HUES64 (cell line): ENCODE measurements around the gene ITGB2.
A peak's percentile ranks its signal among the peaks of the same experiment; 100 is the strongest.

Experiments
- H3K27ac ChIP-seq: 2 replicates; pipeline ENCODE4 v1.7.0; 2013; ENCODE audit warnings: low read depth, low read length, inconsistent platforms
- H3K27me3 ChIP-seq: 2 replicates; pipeline ENCODE4 v1.6.1; 2013; ENCODE audit warnings: mild to moderate bottlenecking, low read length; ENCODE audit not compliant: insufficient read depth
- H3K36me3 ChIP-seq: 2 replicates; pipeline ENCODE4 v1.6.1; 2013; ENCODE audit warnings: mild to moderate bottlenecking, low read length; ENCODE audit not compliant: insufficient read depth
- H3K4me1 ChIP-seq: 2 replicates; pipeline ENCODE4 v1.6.1; 2013; ENCODE audit warnings: mild to moderate bottlenecking, low read length, moderate library complexity; ENCODE audit not compliant: insufficient read depth
- H3K4me3 ChIP-seq: 2 replicates; pipeline ENCODE4 v1.5.1; 2013; ENCODE audit warnings: mild to moderate bottlenecking, low read length, moderate library complexity
- H3K9ac ChIP-seq: 2 replicates; pipeline ENCODE4 v1.6.1; 2013; ENCODE audit warnings: mild to moderate bottlenecking, low read depth, low read length
- H3K9me3 ChIP-seq: 2 replicates; pipeline ENCODE4 v1.6.1; 2013; ENCODE audit warnings: low read depth, low read length; ENCODE audit not compliant: insufficient read depth
- WGBS: fragments of 150-250, 120-280 bp; methylation state at CpG from one replicate; pipeline ENCODE4 v1.1.7; 2013; ENCODE audit warnings: missing lambda C conversion rate; 5-methylcytosine and 5-hydroxymethylcytosine counted together

The ITGB2 gene

DNA sequence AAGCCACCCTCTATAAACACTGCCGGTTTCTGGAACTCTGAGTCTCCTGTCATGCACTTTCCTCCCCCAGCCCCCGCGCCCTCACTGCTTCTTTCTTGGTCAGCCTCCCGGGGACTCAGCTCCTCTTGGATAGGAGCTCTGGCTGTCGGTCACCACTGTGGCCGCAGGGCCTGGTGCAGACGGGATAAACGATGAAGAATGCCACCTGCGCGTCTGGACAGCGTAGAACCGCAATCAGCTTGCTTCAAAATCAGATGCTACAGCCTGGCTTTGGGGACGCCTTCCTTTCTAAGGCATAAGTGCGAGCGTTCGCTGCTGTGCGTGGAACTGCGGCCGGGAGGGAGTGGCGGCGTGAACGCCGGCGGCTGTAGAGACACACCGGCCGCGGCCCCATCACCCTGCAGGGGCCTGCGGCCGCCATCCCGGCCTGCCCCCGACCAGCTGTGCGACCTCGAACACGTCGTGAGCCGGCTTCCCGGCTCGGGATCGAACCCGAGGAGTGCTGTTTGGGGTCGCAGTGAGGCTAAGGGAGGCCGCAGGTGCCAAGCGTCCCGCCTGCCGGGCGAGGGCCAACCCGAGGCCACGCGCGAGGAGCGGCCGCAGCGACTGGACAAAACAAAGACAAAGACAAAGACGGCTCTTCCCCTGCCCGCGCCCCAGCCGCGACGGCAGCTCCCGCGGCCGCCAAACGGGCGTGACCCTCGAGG is 47.9 kb downstream of the ITGB2 start:
- peak overlapping the region; percentile 74 for H3K27ac ChIP-seq
- under 1% methylated on average over 65 of the region's 65 CpGs for WGBS
- H3K9ac ChIP-seq: peak overlapping the region; percentile 88
- no peaks in the 10 kb centered on the region for H3K36me3 ChIP-seq
- peaks cover 33% of the 10 kb centered on the region for H3K4me1 ChIP-seq
- no peaks in the 10 kb centered on the region for H3K9me3 ChIP-seq
- peak overlapping the region; percentile 87 for H3K4me3 ChIP-seq
- H3K27me3 ChIP-seq: peaks cover 27% of the 10 kb centered on the region

DNA sequence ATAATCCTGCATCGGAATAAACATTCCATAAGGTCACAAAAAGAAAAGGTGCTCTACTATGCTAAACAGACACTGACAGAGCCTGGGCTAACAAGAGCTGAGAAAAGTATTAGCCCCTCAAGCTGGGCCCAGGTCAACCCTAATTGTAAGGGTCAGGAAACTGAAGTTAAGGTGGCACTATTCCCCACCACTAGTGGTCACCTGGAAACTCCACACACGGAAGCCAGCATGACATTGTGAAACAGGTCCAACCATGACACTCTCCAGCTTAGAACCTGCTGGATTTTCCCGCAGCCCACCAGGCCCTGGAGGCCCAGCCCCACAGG is 48.4 kb downstream of the ITGB2 start:
- Histone ChIP-seq H3K4me1 (peaks cover 39% of the 10 kb centered on the region), H3K4me3 (peak overlapping the region; percentile 87), H3K27me3 (peaks cover 27% of the 10 kb centered on the region), H3K9me3 (no peaks in the 10 kb centered on the region), H3K9ac (peak overlapping the region; percentile 88; the same call in 1 of the 2 replicates), H3K36me3 (0 out of 2 replicates have a peak, but pooled peaks cover under 1% of the 10 kb centered on the region), H3K27ac (no peak overlapping the region)
- 19% methylated on average over 3 of the region's 3 CpGs for WGBS

DNA sequence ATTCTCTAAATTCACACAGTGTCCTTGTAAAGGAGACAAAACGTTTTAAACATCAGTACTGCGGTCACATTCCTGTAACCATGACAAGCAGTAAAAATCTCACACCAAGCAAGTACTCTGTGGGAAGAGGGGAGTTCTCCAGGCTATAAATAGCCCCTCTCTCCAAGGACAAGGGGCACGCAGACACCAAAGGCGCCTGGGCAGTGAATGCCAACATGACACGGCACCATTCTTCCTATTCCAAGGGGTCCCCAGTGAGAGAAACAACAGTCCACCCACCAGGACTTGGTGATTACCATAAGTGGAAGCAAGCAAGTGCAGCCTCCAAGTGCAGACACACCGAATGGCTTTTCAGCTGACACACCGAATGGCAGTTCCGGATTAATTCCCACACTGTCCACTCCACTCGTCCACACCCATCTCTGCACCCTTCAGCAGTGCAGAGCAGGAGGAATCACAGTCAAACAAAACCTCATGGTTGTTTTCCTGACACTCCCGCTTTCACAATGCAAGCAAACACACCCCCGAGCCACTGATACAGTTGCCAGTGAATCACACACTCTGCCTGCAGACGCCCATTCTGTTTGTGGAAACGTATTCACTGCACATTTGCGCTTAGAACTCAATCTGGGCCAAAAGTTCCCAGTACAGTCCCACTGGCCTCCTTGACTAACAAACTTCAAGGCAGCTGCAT is 49.0 kb downstream of the ITGB2 start:
- peak overlapping the region; percentile 87 for H3K4me3 ChIP-seq
- H3K9me3 ChIP-seq: no peaks in the 10 kb centered on the region
- H3K36me3 ChIP-seq: 0 out of 2 replicates have a peak, but pooled peaks cover 3% of the 10 kb centered on the region
- peaks cover 44% of the 10 kb centered on the region for H3K4me1 ChIP-seq
- no peak overlapping the region for H3K27ac ChIP-seq
- H3K9ac ChIP-seq: no peak overlapping the region; the same call in 1 of the 2 replicates
- peaks cover 25% of the 10 kb centered on the region for H3K27me3 ChIP-seq
- WGBS: 72% methylated on average over 14 of the region's 14 CpGs

DNA sequence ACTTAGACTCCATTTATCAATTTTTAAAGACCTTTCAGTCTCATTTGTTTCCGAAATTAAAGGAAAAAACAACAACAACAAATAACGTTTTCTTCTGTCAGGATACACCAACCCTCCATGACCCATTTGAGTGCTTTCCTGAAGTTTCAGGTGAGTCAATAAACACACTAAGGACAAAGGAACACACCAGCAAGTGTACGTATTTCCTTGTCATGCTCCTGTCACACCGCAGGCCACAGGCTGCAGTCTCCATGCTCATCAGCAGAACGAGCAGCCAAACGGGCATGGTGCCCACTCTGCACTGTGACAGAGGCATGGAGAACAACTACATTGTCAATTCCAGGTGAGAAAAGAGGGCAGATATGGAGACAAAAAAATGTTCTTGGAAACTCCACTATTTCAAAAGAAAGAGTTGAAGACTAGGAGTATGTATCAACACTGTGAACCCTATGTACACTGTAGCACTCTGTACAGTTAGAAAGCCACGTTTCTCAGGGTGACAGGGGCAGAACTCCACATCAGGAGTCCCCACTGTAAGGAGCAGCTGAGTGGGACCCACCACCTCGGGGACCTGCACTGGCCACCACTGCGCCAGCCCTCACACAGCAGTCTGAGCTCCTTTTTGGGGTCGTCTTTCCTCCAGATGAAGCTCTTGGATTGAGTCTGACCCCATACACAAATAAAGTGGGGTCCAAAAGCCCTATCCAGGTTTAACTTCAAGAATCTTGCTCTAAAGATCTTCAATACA is 49.8 kb downstream of the ITGB2 start:
- peaks cover 47% of the 10 kb centered on the region for H3K4me1 ChIP-seq
- H3K27ac ChIP-seq: no peak overlapping the region; the same call in 1 of the 2 replicates
- no peak overlapping the region for H3K4me3 ChIP-seq
- 88% methylated on average over 10 of the region's 10 CpGs for WGBS
- no peak overlapping the region for H3K9ac ChIP-seq
- H3K36me3 ChIP-seq: 0 out of 2 replicates have a peak, but pooled peaks cover 3% of the 10 kb centered on the region
- H3K9me3 ChIP-seq: no peaks in the 10 kb centered on the region
- peaks cover 20% of the 10 kb centered on the region for H3K27me3 ChIP-seq

DNA sequence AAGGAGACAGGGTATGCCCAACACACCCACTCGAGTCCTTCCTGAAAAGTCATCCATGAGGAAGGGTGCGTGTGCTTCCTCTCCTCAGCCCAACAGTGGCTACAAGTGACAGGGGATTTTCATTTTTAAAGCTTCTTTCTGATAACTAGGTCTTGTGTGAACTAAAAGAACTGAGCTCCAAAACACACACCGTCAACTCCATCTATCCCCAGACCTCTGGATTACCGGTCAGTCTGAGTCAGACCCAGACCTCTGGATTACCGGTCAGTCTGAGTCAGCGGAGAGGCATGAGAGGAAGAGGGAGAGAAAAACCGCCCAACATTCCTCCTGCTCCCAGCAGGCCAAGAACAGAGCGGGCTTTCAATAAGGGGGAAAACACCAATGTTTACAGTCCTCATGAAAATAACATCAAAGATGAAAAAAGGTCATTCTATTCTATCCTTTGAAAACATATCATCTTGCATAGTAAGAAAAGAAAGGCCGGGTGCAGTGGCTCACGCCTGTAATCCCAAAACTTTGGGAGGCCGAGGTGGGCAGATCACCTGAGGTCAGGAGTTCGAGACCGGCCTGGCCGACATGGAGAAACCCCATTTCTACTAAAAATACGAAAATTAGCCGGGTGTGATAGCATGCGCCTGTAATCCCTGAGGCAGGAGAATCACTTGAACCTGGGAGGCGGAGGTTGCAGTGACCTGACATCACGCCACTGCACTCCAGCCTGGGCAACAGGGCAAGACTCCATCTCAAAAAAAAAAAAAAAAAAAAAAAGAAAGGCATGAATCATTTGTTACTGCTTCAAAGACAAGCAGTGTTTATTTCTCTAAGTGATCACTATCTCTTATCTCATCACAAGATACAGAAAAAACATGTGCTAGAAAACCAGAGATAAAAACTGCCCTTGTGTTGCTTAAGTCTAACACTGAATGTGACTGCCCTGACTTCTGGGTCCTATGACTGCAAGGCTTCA is 50.6 kb downstream of the ITGB2 start:
- peaks cover 42% of the 10 kb centered on the region for H3K4me1 ChIP-seq
- 66% methylated on average over 17 of the region's 19 CpGs for WGBS
- H3K27ac ChIP-seq: peak overlapping the region; percentile 60; the same call in 1 of the 2 replicates
- H3K36me3 ChIP-seq: peaks cover 10% of the 10 kb centered on the region
- no peaks in the 10 kb centered on the region for H3K9me3 ChIP-seq
- H3K4me3 ChIP-seq: no peak overlapping the region
- H3K27me3 ChIP-seq: peaks cover 11% of the 10 kb centered on the region
- peak overlapping the region; percentile 57; the same call in 1 of the 2 replicates for H3K9ac ChIP-seq

DNA sequence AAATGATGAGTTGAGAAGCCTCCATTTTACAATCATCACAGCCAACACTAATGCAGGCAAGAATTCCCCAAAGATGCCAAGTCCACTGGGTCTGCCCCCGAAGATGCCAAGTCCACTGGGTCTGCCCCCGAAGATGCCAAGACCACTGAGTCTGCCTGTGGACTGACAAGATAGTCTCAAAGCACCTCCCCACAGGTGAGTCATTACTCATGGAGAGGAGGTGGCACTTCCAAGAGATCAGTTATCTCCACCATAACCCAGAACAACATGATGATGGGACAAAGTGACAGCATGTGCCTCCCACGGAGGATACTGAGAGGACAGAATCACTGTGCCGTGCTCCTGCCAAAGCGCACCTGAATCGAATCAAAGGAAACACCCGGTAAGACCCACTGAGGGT is 52.0 kb downstream of the ITGB2 start:
- peaks cover 41% of the 10 kb centered on the region for H3K4me1 ChIP-seq
- 95% methylated on average over 7 of the region's 7 CpGs for WGBS
- H3K36me3 ChIP-seq: peaks cover 23% of the 10 kb centered on the region
- H3K9me3 ChIP-seq: no peaks in the 10 kb centered on the region
- H3K9ac ChIP-seq: no peak overlapping the region
- no peak overlapping the region for H3K27ac ChIP-seq
- no peaks in the 10 kb centered on the region for H3K27me3 ChIP-seq
- H3K4me3 ChIP-seq: no peak overlapping the region

DNA sequence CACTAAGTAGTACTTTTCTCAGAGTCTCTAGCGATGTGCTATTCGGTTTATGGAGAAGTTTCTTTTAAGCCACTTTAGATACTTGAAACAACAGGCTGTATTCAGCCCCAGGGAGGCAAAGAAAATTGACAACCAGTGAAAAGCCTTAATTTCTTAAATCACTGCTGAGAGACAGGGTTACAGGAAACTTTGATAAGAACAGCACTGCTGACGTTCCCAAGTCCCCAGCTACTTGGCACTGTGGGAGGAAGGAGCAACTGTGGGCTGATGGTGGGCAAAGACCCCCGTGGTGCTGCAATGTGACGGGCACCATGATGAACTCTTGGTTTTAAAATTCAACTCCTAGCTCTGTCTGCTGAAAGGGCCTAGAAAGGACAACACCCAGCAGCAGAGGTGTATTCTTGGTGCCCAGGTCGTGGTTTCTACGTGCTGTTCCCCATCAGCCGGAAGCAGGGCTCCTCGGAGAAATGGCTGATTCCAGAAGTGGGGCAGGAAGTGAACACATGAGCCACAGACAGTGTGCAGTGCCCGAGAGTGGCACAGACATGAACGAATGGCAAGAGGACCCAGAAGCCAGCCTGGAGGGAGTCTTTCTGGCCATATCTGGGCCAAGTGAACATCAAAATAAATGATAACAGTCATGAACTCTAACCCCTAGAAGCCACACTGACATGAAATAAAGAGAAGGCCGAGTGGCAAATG is 52.5 kb downstream of the ITGB2 start:
- H3K9me3 ChIP-seq: no peaks in the 10 kb centered on the region
- no peak overlapping the region for H3K4me3 ChIP-seq
- peaks cover 28% of the 10 kb centered on the region for H3K36me3 ChIP-seq
- no peak overlapping the region for H3K9ac ChIP-seq
- H3K27ac ChIP-seq: no peak overlapping the region
- H3K27me3 ChIP-seq: no peaks in the 10 kb centered on the region
- peaks cover 41% of the 10 kb centered on the region for H3K4me1 ChIP-seq
- 94% methylated on average over 12 of the region's 12 CpGs for WGBS

DNA sequence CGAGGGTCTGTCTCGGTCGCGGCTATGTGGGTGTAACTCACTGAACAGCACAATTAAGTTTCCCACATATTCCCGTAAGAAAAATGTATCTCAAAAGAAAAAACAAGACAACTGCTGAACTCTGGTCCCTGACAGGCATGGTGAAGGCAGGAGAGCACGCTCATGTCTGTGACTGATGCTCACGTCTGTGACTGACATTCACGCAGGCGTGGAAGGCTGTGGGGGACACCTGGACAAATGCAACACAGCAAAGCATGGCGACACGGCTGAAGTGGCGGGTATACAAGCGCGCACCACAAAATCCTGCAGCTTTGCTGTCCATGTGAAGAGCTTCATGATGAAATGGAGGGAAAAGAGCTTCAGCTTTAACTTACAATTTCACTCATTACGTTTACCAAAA is 53.2 kb downstream of the ITGB2 start:
- Histone ChIP-seq H3K27ac (no peak overlapping the region), H3K36me3 (peaks cover 33% of the 10 kb centered on the region)
- 91% methylated on average over 15 of the region's 15 CpGs for WGBS

DNA sequence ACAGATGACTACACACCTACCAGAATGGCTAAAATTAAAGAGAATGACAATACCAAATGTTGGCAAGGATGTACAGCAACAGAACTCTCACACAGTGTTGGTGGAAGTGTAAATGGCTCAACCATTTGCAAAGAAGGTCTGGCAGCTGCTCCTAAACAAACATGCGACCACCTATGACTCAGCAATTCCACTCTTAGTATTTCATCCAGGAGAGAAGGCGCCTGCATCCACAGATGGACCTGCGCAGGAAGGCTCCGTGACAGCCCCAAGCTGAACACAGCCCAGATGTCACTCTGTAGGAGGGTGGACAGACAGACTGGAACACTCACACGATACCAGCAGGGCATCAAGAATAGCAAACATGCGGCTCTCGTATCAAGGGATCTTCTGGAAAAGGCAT is 53.9 kb downstream of the ITGB2 start:
- WGBS: 89% methylated on average over 7 of the region's 7 CpGs
- no peaks in the 10 kb centered on the region for H3K9me3 ChIP-seq
- H3K36me3 ChIP-seq: peaks cover 33% of the 10 kb centered on the region
- H3K9ac ChIP-seq: peak overlapping the region; percentile 32; the same call in 1 of the 2 replicates
- H3K4me1 ChIP-seq: peaks cover 35% of the 10 kb centered on the region
- H3K27me3 ChIP-seq: no peaks in the 10 kb centered on the region
- no peak overlapping the region for H3K4me3 ChIP-seq
- no peak overlapping the region for H3K27ac ChIP-seq

More for the DNA sequence above, 53.2 kb downstream of the ITGB2 start:
- H3K9me3 ChIP-seq: no peaks in the 10 kb centered on the region
- peaks cover 41% of the 10 kb centered on the region for H3K4me1 ChIP-seq
- 0 out of 2 replicates have a peak overlapping the region, but pooled peaks have one; percentile 32 for H3K9ac ChIP-seq
- no peak overlapping the region for H3K4me3 ChIP-seq
- H3K27me3 ChIP-seq: no peaks in the 10 kb centered on the region
